ENCODE data around the gene CENPF. TPM values are rescaled to one million over a fixed set of nuclear protein-coding genes. Genes with fewer than 3 reads are reported as not detected.
A peak's percentile ranks its signal among the peaks of the same experiment; 100 is the strongest.

The CENPF gene
- total and polyA plus RNA-seq, 7 experiments from 2014 or later: 0.83 to 79.9 (median 3.1) TPM

DNA sequence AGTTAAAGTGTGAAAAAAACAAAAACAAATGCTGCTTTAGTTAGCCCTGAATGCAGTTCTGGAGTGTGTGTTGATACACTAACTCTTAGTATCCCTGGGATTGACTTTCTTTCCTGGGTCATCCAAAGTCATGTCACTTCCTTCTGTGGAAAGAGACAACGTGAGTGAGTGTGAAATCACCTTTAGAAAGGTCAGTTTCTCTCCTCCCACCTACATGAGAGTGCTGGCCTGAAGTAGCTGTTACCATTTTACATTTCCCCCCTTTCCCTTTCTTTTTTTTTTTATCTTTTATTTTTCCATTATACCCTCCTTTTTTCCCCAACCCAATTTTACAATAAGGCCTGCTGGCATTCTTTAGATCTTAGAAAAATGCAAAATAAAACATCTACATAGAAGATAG, 55.2 kb downstream of the CENPF start:
- no peaks in the 10 kb centered on the region for H3K27me3 Mint-ChIP-seq
- Histone ChIP-seq H3K36me3 (ENCODE audit: control insufficient read depth in 2 of 3, insufficient read depth in 3 of 3, low read length in 3 of 3) (peaks cover 0 to 1% (median 0%) of the 10 kb centered on the region in 3 experiments), H3K4me3 (ENCODE audit: low read length) (no peak overlapping the region), H3K27me3 (ENCODE audit: control insufficient read depth in 2 of 2, insufficient read depth in 2 of 2, low read length in 2 of 2) (no peaks in the 10 kb centered on the region), H3K4me1 (ENCODE audit: control insufficient read depth in 2 of 2, insufficient read depth in 2 of 2, low read length in 2 of 2) (no peaks in the 10 kb centered on the region), H3K27ac (ENCODE audit: low read depth, low read length) (no peak overlapping the region), H3K9me3 (ENCODE audit: control insufficient read depth in 2 of 3, low read length in 3 of 3) (no peaks in the 10 kb centered on the region)
- H3K36me3 Mint-ChIP-seq: peaks cover 0 to 54% (median 50%) of the 10 kb centered on the region in 5 donors
- no peaks in the 10 kb centered on the region for H3K9me3 Mint-ChIP-seq
- no peak overlapping the region for H3K4me3 Mint-ChIP-seq
- peak overlapping the region in 3 of 9 donors; percentile 5 to 68 (median 59) for H3K27ac Mint-ChIP-seq
- POLR2A ChIA-PET: interaction anchor here (0.7 kb wide), 1 partner anchor 18 kb away, joined by 4 read pairs; no protein-coding TSS in a partner anchor
- intact Hi-C loops (cut with micrococcal nuclease): no loop called here
- DNase-seq (no peak), ATAC-seq (no peak)
- H3K4me1 Mint-ChIP-seq: peaks cover 0 to 20% (median 7%) of the 10 kb centered on the region in 7 donors
- CTCF ChIA-PET: no interaction called here

DNA sequence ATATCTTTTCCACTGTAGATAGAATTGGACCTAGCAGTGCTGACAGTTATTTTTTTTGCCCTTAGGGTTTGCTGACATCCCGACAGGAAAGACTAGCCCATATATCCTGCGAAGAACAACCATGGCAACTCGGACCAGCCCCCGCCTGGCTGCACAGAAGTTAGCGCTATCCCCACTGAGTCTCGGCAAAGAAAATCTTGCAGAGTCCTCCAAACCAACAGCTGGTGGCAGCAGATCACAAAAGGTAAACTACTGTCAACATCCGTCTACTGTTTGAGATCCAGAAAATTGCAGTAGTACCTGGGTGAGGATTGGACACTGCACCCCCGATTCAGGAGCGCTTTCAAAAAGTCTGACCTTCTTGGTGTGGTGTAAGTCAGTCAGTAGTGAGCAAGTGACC, 55.8 kb downstream of the CENPF start:
- peaks cover 0 to 7% (median 0%) of the 10 kb centered on the region in 3 experiments for H3K36me3 ChIP-seq (ENCODE audit: control insufficient read depth in 2 of 3, insufficient read depth in 3 of 3, low read length in 3 of 3)
- no peak for DNase-seq
- intact Hi-C loops (cut with micrococcal nuclease): loop anchor here in 1 of 2 donors (1.0 kb wide), 1 partner anchor 17 kb away; no protein-coding TSS in a partner anchor
- no peak overlapping the region for H3K27ac ChIP-seq (ENCODE audit: low read depth, low read length)
- ATAC-seq: no peak
- H3K27me3 Mint-ChIP-seq: no peaks in the 10 kb centered on the region
- no peaks in the 10 kb centered on the region for H3K9me3 ChIP-seq (ENCODE audit: control insufficient read depth in 2 of 3, low read length in 3 of 3)
- no peaks in the 10 kb centered on the region for H3K27me3 ChIP-seq (ENCODE audit: control insufficient read depth in 2 of 2, insufficient read depth in 2 of 2, low read length in 2 of 2)
- H3K36me3 Mint-ChIP-seq: peaks cover under 1 to 56% (median 51%) of the 10 kb centered on the region in 5 donors
- no peak overlapping the region for H3K4me3 ChIP-seq (ENCODE audit: low read length)
- H3K4me1 Mint-ChIP-seq: peaks cover 0 to 20% (median 7%) of the 10 kb centered on the region in 7 donors
- H3K27ac Mint-ChIP-seq: peak overlapping the region in 4 of 9 donors; percentile 5 to 68 (median 14)
- CTCF ChIA-PET: interaction anchor here (0.6 to 2.8 kb wide), 2 partner anchors 20 kb away, joined by 3 to 10 read pairs; no protein-coding TSS in a partner anchor
- POLR2A ChIA-PET: interaction anchor here (1.1 kb wide), 1 partner anchor 17 kb away, joined by 5 read pairs; no protein-coding TSS in a partner anchor
- no peaks in the 10 kb centered on the region for H3K4me1 ChIP-seq (ENCODE audit: control insufficient read depth in 2 of 2, insufficient read depth in 2 of 2, low read length in 2 of 2)
- H3K4me3 Mint-ChIP-seq: no peak overlapping the region
- H3K9me3 Mint-ChIP-seq: no peaks in the 10 kb centered on the region

DNA sequence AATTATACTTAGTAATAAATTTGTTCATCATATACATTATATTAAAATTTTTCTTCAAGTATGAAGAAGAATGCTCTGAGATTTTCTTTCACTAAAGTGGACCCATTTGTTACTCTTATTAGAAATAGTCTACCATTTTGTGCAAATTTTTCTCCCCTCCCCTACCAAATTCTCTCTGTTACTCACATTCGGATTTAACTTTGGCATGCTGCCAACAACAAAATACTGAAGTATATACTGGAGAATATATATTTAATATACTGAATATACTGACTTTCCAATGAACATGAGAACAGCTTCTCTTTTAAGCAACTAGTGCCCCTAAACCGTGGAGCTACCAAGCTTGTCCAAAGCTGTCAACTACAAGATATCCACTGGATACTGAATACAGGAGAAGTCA, 57.2 kb downstream of the CENPF start:
- H3K4me1 Mint-ChIP-seq: peaks cover 0 to 20% (median 7%) of the 10 kb centered on the region in 7 donors
- Histone ChIP-seq H3K4me1 (ENCODE audit: control insufficient read depth in 2 of 2, insufficient read depth in 2 of 2, low read length in 2 of 2) (no peaks in the 10 kb centered on the region), H3K27me3 (ENCODE audit: control insufficient read depth in 2 of 2, insufficient read depth in 2 of 2, low read length in 2 of 2) (no peaks in the 10 kb centered on the region), H3K9me3 (ENCODE audit: control insufficient read depth in 2 of 3, low read length in 3 of 3) (no peaks in the 10 kb centered on the region), H3K36me3 (ENCODE audit: control insufficient read depth in 2 of 3, insufficient read depth in 3 of 3, low read length in 3 of 3) (peaks cover 0 to 8% (median 0%) of the 10 kb centered on the region in 3 experiments), H3K4me3 (ENCODE audit: low read length) (no peak overlapping the region), H3K27ac (ENCODE audit: low read depth, low read length) (no peak overlapping the region)
- intact Hi-C loops (cut with micrococcal nuclease): loop anchor here in 1 of 2 donors (5.0 kb wide), 1 partner anchor 947 kb away; no protein-coding TSS in a partner anchor
- peak overlapping the region in 1 of 9 donors; percentile 42 for H3K27ac Mint-ChIP-seq
- DNase-seq (no peak), ATAC-seq (no peak)
- H3K27me3 Mint-ChIP-seq: no peaks in the 10 kb centered on the region
- ChIA-PET CTCF (interaction anchor here (0.6 to 2.8 kb wide), 11 partner anchors 12 to 987 kb away, joined by 3 to 10 read pairs (median 3); no protein-coding TSS in a partner anchor), POLR2A (no interaction called here)
- H3K36me3 Mint-ChIP-seq: peaks cover 4 to 58% (median 53%) of the 10 kb centered on the region in 5 donors
- no peak overlapping the region for H3K4me3 Mint-ChIP-seq
- no peaks in the 10 kb centered on the region for H3K9me3 Mint-ChIP-seq

DNA sequence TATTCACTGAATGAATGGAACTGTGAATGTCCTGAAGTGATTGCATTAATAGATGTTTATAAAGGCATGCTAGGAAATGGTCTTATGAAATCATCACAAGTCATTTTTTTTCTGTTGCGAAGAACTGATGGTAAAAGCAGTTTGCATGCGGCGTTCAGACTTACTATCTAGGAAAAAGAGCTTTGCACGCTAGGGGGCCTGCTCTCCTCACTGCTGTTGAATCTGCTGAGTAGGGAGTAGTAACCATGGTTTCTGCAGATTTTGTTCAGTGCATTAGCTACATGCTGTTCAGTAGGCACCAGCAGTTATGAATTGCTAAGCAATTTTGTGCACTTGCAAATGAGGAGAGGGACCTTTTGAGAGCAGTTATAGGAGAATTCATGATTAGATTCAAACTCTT, 57.9 kb downstream of the CENPF start:
- H3K9me3 Mint-ChIP-seq: no peaks in the 10 kb centered on the region
- Histone ChIP-seq H3K4me3 (ENCODE audit: low read length) (no peak overlapping the region), H3K9me3 (ENCODE audit: control insufficient read depth in 2 of 3, low read length in 3 of 3) (no peaks in the 10 kb centered on the region), H3K27me3 (ENCODE audit: control insufficient read depth in 2 of 2, insufficient read depth in 2 of 2, low read length in 2 of 2) (no peaks in the 10 kb centered on the region), H3K36me3 (ENCODE audit: control insufficient read depth in 2 of 3, insufficient read depth in 3 of 3, low read length in 3 of 3) (peaks cover 0 to 8% (median 0%) of the 10 kb centered on the region in 3 experiments), H3K27ac (ENCODE audit: low read depth, low read length) (no peak overlapping the region), H3K4me1 (ENCODE audit: control insufficient read depth in 2 of 2, insufficient read depth in 2 of 2, low read length in 2 of 2) (no peaks in the 10 kb centered on the region)
- H3K4me3 Mint-ChIP-seq: no peak overlapping the region
- DNase-seq: peak in 7 of 9 donors; percentile 7 to 51 (median 45)
- peaks cover 0 to 20% (median 7%) of the 10 kb centered on the region in 7 donors for H3K4me1 Mint-ChIP-seq
- intact Hi-C loops (cut with micrococcal nuclease): loop anchor here in 1 of 2 donors (1.0 to 5.0 kb wide), 3 partner anchors 33 to 946 kb away; no protein-coding TSS in a partner anchor
- peak overlapping the region in 4 of 9 donors; percentile 8 to 42 (median 30) for H3K27ac Mint-ChIP-seq
- peak; percentile 49 for ATAC-seq
- H3K27me3 Mint-ChIP-seq: no peaks in the 10 kb centered on the region
- CTCF ChIA-PET: interaction anchor here (0.7 to 2.8 kb wide), 9 partner anchors 13 to 988 kb away, joined by 3 to 10 read pairs (median 3); no protein-coding TSS in a partner anchor
- POLR2A ChIA-PET: interaction anchor here (0.7 kb wide), 1 partner anchor 17 kb away, joined by 3 read pairs; no protein-coding TSS in a partner anchor
- peaks cover 4 to 58% (median 50%) of the 10 kb centered on the region in 5 donors for H3K36me3 Mint-ChIP-seq

DNA sequence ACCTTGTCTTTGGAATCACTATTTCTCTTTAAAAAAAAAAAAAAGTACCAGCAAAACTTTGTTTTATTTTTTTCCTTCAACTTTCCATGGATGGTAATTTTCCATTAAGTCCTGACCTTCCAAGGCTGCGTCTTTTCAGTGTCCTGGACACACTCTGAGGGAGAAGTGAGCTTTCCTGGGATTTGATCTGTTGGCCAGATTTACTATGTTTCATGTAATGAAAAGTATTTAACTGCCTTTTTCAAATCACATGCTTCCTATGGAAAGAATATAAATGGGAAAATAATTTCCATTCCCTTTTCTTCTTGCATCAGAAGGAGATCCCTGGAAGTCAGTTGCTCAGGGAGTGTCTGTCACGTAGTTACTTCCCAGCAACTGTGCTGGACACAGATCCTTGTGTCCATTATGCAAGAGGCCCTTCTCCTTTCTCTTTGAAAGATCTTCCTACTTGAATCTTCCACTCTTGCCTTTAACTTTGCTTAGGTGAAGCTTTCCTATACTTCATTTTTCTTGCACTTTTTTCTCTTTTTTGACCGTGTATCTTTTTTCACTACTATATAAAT, 59.3 kb downstream of the CENPF start:
- ChIA-PET POLR2A (interaction anchor here (0.6 kb wide), 1 partner anchor 913 kb away, joined by 5 read pairs; no protein-coding TSS in a partner anchor), CTCF (no interaction called here)
- H3K27me3 ChIP-seq (ENCODE audit: control insufficient read depth in 2 of 2, insufficient read depth in 2 of 2, low read length in 2 of 2): no peaks in the 10 kb centered on the region
- peaks cover 0 to 8% (median 0%) of the 10 kb centered on the region in 3 experiments for H3K36me3 ChIP-seq (ENCODE audit: control insufficient read depth in 2 of 3, insufficient read depth in 3 of 3, low read length in 3 of 3)
- Mint-ChIP-seq H3K27ac (peak overlapping the region in 2 of 9 donors; percentile 7 to 43), H3K9me3 (no peaks in the 10 kb centered on the region), H3K27me3 (no peaks in the 10 kb centered on the region), H3K4me3 (no peak overlapping the region), H3K36me3 (peaks cover 4 to 51% (median 38%) of the 10 kb centered on the region in 5 donors), H3K4me1 (peaks cover 0 to 20% (median 7%) of the 10 kb centered on the region in 7 donors)
- H3K27ac ChIP-seq (ENCODE audit: low read depth, low read length): no peak overlapping the region
- no peak for DNase-seq
- intact Hi-C loops (cut with micrococcal nuclease): loop anchor here in 1 of 2 donors (5.0 kb wide), 1 partner anchor 945 kb away; no protein-coding TSS in a partner anchor
- no peaks in the 10 kb centered on the region for H3K9me3 ChIP-seq (ENCODE audit: control insufficient read depth in 2 of 3, low read length in 3 of 3)
- H3K4me1 ChIP-seq (ENCODE audit: control insufficient read depth in 2 of 2, insufficient read depth in 2 of 2, low read length in 2 of 2): no peaks in the 10 kb centered on the region
- no peak overlapping the region for H3K4me3 ChIP-seq (ENCODE audit: low read length)
- no peak for ATAC-seq

DNA sequence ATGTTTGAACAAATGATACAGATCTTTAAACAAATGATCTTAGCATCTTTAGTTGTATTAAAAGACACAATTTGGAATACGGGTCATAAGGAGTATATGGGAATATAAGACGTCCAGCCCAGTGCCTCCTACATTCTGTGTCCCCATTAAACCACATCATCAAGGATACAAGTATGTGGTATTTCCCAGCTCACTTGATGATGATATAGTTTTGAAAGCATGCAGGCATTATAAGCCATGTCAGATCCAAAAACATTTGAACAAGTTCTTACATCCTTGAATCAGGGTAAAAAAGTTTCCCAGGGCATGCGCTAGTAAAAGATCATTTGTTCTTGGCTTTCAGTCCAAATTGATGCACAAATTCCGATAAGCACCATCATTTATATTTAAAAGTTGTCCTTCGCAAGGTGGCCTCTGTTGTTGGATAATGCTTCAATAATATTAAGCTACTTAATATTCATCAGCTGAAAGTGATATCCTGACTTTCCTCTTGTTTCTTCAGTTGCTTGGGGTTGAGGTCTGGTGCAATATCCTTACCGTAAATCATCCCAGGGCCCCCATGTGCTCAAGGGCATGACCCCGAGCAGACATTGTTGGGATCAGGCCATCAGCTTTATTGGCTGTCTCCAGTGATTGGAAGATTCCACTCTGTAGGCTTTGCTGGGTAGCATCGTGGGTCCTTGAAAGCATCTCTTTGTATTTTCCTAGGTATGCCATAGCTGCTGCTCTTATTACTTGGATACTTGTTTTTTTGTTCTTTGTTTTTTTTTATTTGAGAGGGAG, 61.8 kb downstream of the CENPF start:
- H3K36me3 ChIP-seq (ENCODE audit: control insufficient read depth in 2 of 3, insufficient read depth in 3 of 3, low read length in 3 of 3): peaks cover 0 to 8% (median 0%) of the 10 kb centered on the region in 3 experiments
- no peak overlapping the region for H3K4me3 ChIP-seq (ENCODE audit: low read length)
- no peaks in the 10 kb centered on the region for H3K4me1 ChIP-seq (ENCODE audit: control insufficient read depth in 2 of 2, insufficient read depth in 2 of 2, low read length in 2 of 2)
- ChIA-PET POLR2A (no interaction called here), CTCF (no interaction called here)
- DNase-seq: no peak
- H3K4me3 Mint-ChIP-seq: no peak overlapping the region
- H3K27me3 Mint-ChIP-seq: no peaks in the 10 kb centered on the region
- no peak for ATAC-seq
- H3K27me3 ChIP-seq (ENCODE audit: control insufficient read depth in 2 of 2, insufficient read depth in 2 of 2, low read length in 2 of 2): no peaks in the 10 kb centered on the region
- H3K27ac ChIP-seq (ENCODE audit: low read depth, low read length): no peak overlapping the region
- no peaks in the 10 kb centered on the region for H3K9me3 ChIP-seq (ENCODE audit: control insufficient read depth in 2 of 3, low read length in 3 of 3)
- peaks cover 4 to 52% (median 18%) of the 10 kb centered on the region in 5 donors for H3K36me3 Mint-ChIP-seq
- H3K9me3 Mint-ChIP-seq: no peaks in the 10 kb centered on the region
- intact Hi-C loops (cut with micrococcal nuclease): loop anchor here in 1 of 2 donors (5.0 kb wide), 1 partner anchor 942 kb away; no protein-coding TSS in a partner anchor
- H3K4me1 Mint-ChIP-seq: peaks cover 0 to 8% (median 5%) of the 10 kb centered on the region in 7 donors
- H3K27ac Mint-ChIP-seq: no peak overlapping the region

Measured in naive thymus-derived CD4-positive, alpha-beta T cell (primary cell).